ENCODE results near the gene TMEM183A. TPM values are rescaled to one million over a fixed set of nuclear protein-coding genes. Genes with fewer than 3 reads are reported as not detected.

The TMEM183A gene
- total and polyA plus RNA-seq, 12 donors, result 23.4 to 67.2 (median 52.8) TPM

GRCh38 chr1:203046984-203047630, 39.9 kb downstream of the TMEM183A start:
- intact Hi-C loops (cut with DNase I), result loop anchor here in 1 of 2 donors (10.0 kb wide), 1 partner anchor 68 kb away; no protein-coding TSS in a partner anchor
- no peaks in the 10 kb centered on the region for H3K36me3 ChIP-seq (replicated peaks in 1 of 2)
- DNase-seq, result peak in 5 of 7 donors; percentile 36 to 59 (median 46)

GRCh38 chr1:203048086-203048485, 40.9 kb downstream of the TMEM183A start:
- WGBS, 4 donors, result 88 to 98% (median 89%) methylated on average over 9 to 11 of the region's 11 CpGs
- peaks cover 12% of the 10 kb centered on the region for H3K27me3 ChIP-seq
- H3K4me1 ChIP-seq (replicated peaks in 1 of 2), result peaks cover 0 to 6% of the 10 kb centered on the region in 2 donors
- H3K9me3 ChIP-seq (replicated peaks in 1 of 3), result no peaks in the 10 kb centered on the region
- H3K36me3 ChIP-seq (replicated peaks in 1 of 2), result no peaks in the 10 kb centered on the region
- H3K27ac ChIP-seq, result no peak overlapping the region
- no peak for DNase-seq
- no peak overlapping the region for H3K4me3 ChIP-seq
- no peak for TF ChIP-seq CTCF (IDR thresholded peaks at IDR 0.05)
- no peak for TF ChIP-seq POLR2A (IDR thresholded peaks at IDR 0.05)
- intact Hi-C loops (cut with DNase I), result loop anchor here in 1 of 2 donors (10.0 kb wide), 1 partner anchor 67 kb away; no protein-coding TSS in a partner anchor

More at GRCh38 chr1:203046984-203047630, 39.9 kb downstream of the TMEM183A start:
- peak overlapping the region in 1 of 5 donors; percentile 44 for H3K27ac ChIP-seq
- no peak for TF ChIP-seq CTCF (IDR thresholded peaks at IDR 0.05)
- TF ChIP-seq POLR2A (IDR thresholded peaks at IDR 0.05), result no peak
- H3K4me1 ChIP-seq (replicated peaks in 1 of 2), result peaks cover 0 to 6% of the 10 kb centered on the region in 2 donors
- H3K27me3 ChIP-seq, result peaks cover 12% of the 10 kb centered on the region
- WGBS, 4 donors, result 27 to 34% (median 31%) methylated on average over 14 to 15 of the region's 15 CpGs
- no peak overlapping the region for H3K4me3 ChIP-seq
- H3K9me3 ChIP-seq (replicated peaks in 1 of 3), result no peaks in the 10 kb centered on the region

DNA sequence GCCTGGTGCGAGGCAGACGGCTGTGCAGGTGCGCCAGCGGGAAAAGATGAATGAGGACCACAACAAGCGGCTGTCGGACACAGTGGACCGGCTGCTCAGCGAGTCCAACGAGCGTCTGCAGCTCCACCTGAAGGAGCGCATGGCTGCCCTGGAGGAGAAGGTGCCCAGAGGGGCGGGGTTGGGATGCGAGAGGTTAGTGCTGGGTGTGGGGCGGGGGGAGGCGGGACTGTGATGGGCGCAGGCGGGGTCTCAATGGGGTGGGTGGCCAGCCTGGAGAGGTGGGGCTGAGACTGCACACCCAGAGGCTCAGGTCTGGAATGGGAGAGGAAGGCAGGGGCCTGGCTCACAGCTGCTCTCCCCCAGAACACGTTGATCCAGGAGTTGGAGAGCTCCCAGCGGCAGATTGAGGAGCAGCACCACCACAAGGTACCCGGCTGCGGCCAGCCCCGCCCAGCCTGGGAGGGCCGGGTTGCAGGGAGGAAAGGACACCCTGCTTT, 41.4 kb downstream of the TMEM183A start:
- intact Hi-C loops (cut with DNase I), result loop anchor here in 1 of 2 donors (10.0 kb wide), 1 partner anchor 66 kb away; no protein-coding TSS in a partner anchor
- no peak for DNase-seq
- no peak for TF ChIP-seq POLR2A (IDR thresholded peaks at IDR 0.05)
- no peak for TF ChIP-seq CTCF (IDR thresholded peaks at IDR 0.05)
- H3K4me1 ChIP-seq (replicated peaks in 1 of 2), result peaks cover 0 to 6% of the 10 kb centered on the region in 2 donors
- 84 to 90% (median 87%) methylated on average over 12 to 23 of the region's 23 CpGs for WGBS, 4 donors
- H3K27me3 ChIP-seq, result peaks cover 14% of the 10 kb centered on the region
- H3K9me3 ChIP-seq (replicated peaks in 1 of 3), result no peaks in the 10 kb centered on the region
- H3K27ac ChIP-seq, result no peak overlapping the region
- no peak overlapping the region for H3K4me3 ChIP-seq
- H3K36me3 ChIP-seq (replicated peaks in 1 of 2), result no peaks in the 10 kb centered on the region

DNA sequence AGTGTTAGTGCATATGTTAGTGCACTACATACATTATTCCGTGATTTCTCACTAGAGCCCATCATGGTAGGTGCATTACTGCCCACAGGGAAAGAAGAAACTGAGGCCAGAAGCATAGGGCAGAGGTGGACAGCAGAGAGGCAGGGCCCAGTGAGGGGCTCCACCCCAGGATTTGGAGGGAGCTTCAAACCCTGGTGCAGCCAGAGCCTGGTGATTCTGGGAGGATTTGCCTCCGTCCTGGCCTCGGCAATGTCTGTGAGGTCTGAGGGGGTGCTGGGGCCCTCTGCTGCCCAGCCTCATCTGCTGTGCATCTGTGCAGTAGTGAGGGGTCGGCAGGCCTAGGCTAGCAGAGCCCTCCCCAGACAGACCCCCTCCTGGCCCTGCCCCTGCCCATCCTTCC, 41.9 kb downstream of the TMEM183A start:
- Histone ChIP-seq H3K36me3 (replicated peaks in 1 of 2) (no peaks in the 10 kb centered on the region), H3K27me3 (peaks cover 12% of the 10 kb centered on the region), H3K4me3 (no peak overlapping the region), H3K4me1 (replicated peaks in 1 of 2) (peaks cover 0 to 6% of the 10 kb centered on the region in 2 donors), H3K9me3 (replicated peaks in 1 of 3) (no peaks in the 10 kb centered on the region), H3K27ac (no peak overlapping the region)
- TF ChIP-seq CTCF (IDR thresholded peaks at IDR 0.05) (no peak), POLR2A (IDR thresholded peaks at IDR 0.05) (no peak)
- 86 to 95% (median 90%) methylated on average over 2 to 4 of the region's 4 CpGs for WGBS, 4 donors
- intact Hi-C loops (cut with DNase I), result loop anchor here in 1 of 2 donors (10.0 kb wide), 1 partner anchor 66 kb away; no protein-coding TSS in a partner anchor
- no peak for DNase-seq
